Stimulated activated CD4-positive, alpha-beta T cell treated with anti-CD3 and anti-CD28 coated beads, TNF-alpha, amount 100 ng/mL, for 24 hours (primary cell): ENCODE measurements around the gene ITGA1.
"Not testable (repeated sequence)": the region's sequence is repeated elsewhere in the genome, so short reads cannot be mapped to it uniquely, and the experiment has no call there.

Source experiments
- DNase-seq, 3 experiments: peaks; one replicate each; pipeline ENCODE4 v3.0.0-alpha.2; 2020; ENCODE audit warnings: low read depth in 3 of 3

ITGA1 gene

DNA sequence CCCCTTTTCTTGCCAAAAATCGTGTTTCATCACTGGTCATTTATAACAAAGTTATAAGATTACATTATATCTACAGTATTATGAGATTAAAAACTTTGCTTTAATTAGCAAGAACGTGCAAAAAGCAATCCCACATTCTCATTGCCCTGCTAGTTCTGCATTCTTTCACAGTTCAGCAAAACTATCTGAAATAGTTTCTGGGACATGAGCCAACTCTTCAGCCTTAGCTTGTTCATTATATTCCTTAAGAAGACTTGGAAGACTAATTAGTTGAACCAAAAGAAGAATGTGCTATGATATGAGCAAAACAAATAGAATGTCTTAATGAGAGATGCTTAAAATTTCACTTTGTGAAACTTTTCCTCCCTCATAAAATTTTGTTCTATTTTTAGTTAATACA, 76.7 kb downstream of the ITGA1 start:
- no peak for DNase-seq

DNA sequence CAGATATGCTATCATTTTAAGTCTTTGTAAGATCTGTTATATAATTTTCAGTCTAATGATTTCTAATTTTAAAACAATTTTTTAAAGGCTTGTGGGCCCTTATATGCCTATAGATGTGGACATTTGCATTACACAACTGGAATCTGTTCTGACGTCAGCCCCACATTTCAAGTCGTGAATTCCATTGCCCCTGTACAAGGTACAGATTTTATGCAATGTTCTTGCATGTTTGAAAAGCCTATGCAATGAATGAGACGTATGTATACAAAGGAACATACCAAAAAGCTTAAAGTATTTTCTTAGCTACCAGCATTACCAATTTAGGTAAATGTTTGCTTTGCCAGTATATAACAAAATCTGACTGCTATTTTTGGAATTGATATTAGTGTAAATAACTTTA, 77.2 kb downstream of the ITGA1 start:
- DNase-seq: no peak

DNA sequence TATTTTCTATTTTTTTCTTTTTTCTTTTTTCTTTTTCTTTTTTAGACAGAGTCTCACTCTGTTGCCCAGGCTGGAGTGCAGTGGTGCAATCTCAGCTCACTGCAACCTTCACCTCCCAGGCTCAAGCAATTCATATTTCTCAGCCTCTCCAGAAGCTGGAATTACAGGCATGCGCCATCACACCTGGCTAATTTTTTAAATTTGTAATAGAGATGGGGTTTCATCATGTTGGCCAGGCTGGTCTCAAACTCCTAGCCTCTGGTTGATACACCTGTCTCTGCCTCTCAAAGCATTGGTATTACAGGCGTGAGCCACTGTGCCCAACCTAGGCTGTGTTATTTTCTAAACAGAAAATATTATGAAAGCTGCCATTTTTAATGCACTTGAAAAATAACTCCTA, 78.3 kb downstream of the ITGA1 start:
- DNase-seq: not testable (repeated sequence)

DNA sequence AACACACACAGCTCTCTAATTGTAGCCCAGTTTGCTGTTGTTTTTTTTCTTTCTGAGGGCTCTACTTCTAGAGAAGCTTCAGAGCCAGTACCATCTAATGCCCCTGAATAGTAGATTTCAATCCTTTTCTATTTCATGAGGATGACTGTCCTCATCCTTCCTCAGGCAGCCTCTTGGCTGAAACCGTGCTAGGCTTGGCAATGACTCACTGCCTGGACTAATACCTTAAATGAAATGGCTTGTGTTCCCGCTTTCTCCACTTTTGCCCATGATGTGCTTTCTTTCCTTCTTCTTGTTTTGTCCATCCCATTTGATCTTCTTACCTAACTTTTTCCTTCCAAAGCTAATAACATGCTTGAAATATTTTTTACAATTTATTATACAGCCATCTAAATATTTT, 80.1 kb downstream of the ITGA1 start:
- no peak for DNase-seq

DNA sequence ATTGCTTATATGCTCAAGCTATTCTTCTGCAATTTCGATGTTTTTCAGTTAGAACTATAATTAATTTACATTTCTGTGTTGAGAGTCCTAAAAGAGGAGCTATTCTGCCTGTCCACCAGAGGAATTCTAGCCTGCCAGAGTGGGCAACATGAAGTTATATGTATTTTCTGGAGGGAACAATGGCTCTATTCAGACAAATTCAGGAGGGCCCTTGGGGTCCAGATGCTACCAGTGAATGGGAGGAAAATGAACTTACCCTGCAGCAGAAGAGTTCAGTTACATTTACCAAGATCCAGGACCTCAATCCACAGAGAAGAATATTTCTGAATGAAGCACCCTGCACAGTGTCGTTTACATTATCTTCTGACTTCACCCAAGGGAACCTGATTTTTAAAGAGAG, 80.7 kb downstream of the ITGA1 start:
- no peak for DNase-seq

DNA sequence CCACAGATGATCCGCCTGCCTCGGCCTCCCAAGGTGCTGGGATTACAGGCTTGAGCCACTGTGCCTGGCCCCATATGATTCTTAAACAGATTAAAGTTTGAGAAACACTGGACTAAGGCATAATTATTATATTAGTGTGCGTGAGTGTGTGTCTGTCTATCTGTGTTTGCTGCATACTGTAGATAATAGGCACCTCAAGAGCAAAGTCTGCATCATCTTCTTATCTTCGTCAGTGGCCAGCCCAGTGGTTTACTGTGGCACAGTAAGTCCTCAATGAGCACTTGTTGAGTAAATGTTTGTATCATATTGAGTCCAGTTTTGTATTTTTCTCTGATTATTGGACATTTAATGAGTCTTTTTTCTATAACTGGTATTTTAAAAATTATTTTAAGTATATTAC, 81.7 kb downstream of the ITGA1 start:
- no peak for DNase-seq

DNA sequence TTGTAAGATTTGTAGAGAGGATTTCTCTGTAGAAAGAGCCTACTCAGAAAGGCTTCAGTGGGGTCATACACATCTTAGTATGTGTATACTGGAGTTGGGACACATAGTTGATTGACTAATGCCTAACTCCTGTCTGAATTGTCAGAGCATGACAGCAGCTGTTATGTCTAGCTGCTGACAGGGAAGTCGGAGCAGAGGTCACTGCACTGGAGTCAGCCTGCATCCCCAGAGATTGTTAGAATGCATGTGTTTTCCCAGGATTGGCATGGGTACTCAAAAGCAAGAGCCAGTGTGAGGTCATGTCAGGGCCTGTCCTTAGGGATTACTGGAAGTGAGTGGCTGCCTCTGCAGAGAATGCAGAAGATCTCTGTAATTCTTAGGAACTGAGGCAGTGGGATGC, 82.7 kb downstream of the ITGA1 start:
- DNase-seq: no peak

DNA sequence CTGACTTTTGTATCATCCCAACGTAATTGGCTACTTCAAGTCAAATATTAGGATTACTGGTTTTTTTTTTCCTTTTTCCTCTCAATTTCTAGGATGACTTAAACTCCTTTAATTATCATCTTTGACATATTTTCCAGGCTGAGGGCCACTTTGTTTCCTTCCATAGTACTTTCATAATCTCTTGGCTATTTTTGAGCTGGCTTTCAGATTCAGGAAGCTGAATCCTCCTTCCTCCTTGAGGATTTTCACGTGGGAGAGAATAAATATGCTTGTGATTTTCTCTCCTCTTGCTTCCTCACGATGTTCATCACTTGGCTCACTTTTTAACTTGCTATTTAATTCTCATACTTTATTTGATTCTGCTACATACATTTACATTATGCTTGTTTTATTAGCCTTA, 88.1 kb downstream of the ITGA1 start:
- DNase-seq: no peak

DNA sequence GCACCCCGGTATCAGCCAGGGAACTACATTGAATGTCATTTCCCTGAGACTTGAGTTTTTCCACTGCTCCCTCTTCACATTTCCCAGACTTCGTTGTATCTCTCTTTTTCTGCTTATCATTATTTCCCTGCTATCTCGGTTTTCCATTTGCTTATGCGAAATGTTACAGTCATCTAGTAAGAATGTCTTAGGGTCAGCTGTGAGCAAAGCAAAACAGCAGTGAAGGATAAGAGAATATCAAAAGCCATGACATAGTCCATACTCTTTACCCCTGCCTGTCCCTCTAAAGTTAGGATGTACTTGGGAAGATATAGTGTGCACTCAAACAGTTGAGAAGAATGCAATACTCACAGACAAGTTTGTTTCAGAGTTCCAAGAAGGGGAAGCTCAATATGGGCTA, 88.7 kb downstream of the ITGA1 start:
- DNase-seq: no peak

DNA sequence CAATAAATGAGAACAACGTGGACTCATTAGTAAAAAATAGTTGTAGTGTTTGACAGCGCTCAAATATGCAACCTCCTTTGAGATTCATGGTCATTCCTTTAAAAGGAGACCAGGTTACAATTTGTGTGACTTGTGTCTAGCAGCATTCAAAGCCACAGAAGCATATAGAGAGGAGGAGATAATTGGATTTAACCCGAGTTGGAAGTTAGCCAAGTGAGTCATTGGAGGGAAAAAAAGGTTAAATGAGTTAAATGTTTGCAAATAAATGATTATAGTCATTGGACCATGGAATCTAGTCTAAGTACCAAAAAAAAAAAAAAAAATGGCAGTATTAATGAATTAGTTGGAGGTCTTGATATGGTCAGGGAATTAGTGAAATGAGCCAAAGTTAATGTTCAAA, 90.9 kb downstream of the ITGA1 start:
- no peak for DNase-seq

DNA sequence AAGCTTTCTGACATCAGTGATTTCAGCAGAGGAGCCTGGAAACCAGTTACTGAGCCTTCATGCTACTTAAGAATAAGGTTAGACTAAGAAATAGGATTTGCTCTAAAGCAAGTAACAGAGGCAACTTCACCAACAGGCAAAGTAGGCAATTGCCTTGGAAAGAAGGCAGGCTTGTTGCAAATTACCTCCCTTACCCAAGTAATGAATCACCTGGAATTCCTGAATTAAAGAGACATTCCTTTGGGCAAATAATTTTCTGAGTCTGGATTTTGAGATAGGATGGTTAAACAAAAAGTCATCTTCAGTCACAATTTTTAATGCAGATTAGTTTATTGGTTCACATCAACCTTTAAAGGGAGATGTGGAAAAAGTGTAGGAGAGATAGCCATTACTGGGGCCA, 92.8 kb downstream of the ITGA1 start:
- no peak for DNase-seq

DNA sequence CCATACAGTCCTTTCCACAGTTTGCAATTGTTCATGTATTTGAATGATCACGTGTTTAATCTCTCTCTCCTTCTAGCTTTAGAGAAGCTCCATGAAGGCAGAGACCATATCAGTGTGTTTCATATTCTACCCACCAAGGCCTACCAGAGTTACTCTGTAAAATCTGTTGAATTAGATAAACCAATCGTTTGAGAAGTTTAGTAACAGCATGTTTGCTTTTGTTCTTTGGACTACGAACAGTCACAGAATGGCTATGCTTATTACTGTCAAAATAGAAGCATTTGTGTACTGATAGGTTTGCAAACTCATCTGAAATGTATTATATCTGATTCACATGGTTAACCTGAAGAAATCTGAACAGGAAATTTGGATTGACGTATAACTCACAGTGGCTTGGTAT, 93.8 kb downstream of the ITGA1 start:
- no peak for DNase-seq

DNA sequence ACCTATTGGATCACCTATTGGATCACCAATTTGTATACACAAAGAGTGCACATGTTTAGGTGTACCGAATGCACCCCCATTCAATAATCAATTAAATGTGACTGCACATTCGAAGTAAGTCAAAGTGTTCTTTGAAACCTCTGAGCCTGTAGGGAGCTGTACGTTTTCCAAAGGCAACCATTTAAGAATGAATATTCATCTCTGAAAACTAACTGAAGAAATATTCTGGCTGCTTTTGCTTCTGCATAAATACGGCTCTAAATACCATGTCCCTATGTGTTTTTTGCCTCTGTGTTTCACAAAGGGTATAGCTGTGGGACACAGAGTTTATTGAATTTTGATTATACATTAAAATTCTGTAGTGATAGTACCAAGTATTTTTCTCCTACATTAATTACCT, 95.4 kb downstream of the ITGA1 start:
- no peak for DNase-seq

DNA sequence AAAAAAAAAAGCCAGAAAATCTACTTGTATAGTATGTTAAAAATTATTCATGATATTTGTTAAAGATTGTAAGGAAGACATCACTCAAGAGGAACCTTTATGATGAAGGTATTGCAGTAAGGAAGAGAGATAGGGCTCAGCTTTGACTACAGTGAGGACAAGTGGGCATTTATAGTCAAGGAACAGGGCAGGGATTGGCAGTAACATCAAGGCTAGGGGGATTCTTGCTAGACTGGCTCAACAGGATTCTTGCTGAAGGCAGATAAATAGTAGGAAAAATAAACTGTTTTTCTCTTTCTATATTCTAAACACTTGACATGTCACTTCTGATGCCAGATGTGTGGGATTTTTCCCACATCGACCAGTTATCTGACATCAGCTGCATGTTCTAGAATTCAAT, 96.7 kb downstream of the ITGA1 start:
- DNase-seq: no peak

DNA sequence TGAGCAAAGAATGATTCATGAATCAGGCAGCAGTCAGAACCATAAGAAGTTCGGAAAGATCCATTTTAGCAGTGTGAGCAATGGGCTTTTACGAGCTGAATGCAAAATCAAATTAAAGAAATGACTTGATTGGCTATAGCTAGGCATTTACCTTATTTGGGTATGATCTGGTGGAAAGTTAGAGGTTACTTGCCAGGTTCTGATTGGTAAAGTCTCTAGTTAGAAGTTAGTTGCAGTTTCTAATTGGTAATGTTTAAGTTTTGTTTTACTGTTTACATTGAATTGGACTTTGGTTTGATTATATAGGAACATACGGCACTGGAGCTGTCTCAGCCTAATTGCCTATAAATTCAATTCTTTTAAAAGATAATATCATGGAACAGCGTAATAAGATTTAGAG, 97.9 kb downstream of the ITGA1 start:
- no peak for DNase-seq

DNA sequence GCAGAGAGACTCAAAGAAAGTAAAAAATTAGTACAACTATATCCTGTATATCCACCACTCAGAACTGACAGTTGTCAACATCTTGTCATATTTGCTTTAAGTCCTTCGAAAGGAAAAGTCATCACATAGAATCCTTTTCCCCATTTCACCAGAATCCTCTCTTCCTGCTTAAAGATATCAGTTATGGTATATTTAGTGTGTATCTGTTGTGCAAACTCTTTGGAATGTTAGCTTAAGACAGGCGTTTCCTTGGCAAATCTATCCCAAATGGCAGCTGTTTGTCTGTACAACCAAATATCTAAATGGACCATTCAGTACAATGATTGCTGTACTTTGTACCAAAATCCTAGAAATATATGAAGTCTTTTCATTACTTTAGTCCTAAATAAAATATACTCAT, 98.5 kb downstream of the ITGA1 start:
- no peak for DNase-seq

DNA sequence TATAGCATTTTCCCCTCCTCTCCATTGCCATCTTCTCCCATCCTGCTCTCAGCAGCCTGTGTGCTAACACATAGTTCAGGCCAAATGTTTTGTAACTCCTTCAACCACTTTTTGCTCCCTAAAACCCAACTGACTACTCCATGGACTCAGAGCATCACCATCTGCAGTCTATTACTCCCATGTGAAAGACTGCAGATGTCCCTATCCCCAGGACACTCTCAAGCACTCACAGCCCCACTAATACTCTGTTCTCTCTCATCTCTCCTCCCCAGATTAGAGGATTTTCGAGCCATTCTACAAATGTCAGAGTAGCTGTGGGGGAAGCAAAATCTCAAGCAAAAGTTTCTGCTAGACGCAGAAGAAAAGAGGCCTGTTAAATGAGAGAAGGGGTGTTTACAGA, 99.3 kb downstream of the ITGA1 start:
- no peak for DNase-seq

DNA sequence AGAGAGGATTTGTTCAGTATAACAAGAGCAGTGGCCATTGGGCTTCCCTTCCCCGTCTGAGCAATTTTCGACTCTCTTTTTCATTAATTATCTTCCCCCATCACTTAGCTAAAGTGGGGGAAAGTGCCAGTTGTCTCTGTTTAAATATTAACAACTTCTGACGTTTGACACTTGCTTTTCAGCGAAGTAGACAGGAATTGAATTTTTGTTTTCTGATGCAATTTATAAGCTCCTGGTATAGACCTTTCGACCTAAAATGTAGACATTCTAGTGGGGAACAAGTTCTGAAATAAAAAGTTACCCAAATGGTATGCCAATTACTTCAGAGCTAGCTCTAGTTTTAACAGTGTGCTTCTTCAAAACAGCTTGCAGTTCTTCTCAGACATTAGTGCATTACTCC, 100.6 kb downstream of the ITGA1 start:
- no peak for DNase-seq

DNA sequence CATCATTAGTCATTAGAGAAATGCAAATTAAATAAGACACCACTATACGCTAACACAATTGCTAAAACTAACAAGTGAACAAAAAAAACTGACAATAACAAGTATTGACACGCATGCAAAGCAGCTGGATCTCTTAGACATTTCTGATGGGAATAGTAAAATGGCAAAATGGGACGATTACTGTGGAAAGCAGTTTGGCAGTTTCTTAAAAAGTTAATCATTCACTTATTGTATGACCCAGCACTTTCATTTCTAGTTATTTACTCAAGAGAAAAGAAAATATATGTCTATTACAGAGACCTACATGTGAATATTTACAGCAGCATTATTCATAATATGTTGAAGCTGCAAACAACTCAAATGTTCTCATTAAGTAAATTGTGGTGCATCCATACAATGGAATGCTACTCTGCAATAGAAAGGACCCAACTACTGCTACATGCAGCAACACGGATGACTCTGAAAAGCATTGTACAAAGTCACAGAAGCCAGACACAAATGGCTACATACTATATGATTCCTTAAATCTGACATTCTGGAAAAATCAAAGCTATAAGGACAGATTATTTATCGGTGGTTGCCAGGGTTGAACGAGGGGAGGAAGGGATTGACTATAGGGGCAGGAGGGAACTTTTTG, 104.6 kb downstream of the ITGA1 start:
- no peak for DNase-seq

DNA sequence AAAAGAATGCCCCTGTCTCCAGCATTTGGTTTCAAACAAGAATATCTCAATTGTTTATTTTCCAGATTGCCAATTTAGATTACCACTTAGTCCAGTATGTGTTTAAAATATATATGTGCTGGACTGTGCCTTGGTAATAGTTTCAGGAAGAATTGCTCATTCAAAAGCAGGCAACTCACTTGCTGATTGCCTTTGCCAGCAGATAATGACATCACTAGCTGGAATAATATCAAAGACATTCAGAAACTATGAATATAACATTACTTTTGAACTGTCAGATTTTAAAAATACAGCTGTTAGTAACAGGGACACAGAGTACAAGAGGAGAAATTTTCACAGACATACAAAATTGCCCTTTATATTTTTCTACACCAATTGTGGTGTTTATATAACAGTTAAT, 105.4 kb downstream of the ITGA1 start:
- no peak for DNase-seq

DNA sequence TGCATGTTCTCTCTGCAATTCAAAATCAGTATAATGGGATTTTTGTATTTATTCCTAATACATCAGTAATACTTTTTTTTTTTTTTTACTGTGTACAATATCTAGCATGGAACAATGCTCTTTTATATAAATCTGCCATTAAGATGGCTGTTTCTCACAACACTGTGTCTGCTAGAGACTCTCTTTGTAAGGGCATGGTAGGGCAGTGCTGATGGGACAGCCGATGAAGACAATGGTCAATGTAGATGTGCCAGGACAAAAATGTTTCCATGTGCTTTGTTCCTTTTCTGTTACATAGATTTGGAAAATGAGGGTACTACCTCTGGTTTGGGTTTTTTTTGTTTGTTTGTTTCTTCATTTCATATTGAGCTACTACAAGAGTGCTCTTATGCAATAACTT, 106.1 kb downstream of the ITGA1 start:
- DNase-seq: no peak

DNA sequence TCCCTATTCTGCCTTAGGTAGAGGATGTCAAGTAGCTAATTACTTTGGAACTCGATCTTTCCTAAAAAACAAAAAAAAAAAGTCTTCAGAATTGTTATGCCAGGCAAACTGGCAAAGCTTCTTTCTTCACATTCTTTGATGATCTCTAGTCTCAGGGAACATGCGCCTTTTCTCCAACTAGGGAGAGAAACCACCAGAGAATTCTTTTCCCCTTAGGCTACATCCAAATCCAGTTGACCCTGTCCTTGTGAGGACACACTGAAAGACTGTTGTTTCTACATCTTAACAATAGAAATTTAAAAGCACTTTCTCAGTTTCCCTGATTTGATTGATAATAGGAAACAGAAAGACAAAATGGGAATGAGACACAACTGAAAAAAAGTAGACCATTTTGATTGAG, 106.7 kb downstream of the ITGA1 start:
- no peak for DNase-seq

DNA sequence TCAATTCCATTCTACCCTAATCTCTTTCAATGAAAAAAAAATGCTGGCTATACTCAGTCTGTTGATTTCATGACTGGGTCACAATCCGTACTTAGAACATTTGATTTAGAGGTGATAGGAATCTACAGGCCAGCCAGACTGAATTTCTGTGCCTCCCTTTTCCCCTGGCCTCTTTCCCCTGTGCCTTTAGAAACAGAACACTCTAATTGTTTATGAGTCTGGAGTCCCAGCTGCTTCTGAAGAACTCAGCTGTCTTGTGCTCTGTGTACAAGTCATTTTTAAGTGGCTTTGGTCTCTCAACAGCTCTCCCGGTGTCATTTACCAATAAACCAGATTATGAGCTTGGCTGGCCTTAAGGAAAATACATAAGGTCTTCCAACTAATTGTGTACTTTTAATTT, 107.4 kb downstream of the ITGA1 start:
- DNase-seq: no peak

DNA sequence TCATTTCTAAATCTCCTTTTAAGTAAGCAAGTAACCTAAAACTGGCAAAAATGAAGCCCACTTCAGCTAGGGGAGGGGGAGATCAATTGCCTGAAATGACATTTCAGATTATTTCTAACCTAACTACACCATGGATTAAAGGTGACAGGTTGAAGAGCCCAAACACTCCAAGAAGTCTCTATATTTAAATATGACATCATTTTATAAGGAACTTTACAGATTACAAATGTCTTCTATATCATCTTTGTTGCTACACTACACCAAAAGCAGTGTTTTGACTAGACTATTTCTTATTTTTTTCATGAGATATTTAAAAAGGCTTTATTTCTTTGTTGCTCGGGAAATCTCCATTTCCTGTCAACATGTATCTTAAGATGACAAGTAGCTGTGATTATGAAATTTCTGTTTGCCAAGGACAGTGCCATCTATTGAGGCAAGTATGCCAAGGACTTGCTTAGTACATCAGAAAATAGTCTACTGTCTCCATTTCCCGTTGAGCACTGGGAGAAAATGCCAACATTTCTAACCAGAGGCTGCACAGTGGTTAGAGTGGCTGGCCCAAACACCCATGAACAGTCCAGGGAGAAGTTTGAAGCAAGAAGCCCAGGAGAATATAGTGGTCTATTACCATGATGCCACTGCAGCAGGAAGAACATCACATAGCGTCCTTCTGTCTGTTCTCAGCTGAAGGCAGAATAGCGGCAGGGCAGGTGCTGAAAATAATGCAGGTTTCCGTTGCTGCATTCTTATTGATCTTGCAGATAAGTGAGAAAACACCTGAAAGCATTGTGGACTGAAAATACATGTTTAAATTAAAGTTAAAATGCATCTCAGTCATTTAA, 108.1 kb downstream of the ITGA1 start:
- DNase-seq: no peak
